IPS-15b (cell line): ENCODE measurements around the gene SLC43A1.

ENCODE experiments used
- H3K27me3 ChIP-seq: one replicate; pipeline ENCODE4 v1.6.1; 2013; ENCODE audit warnings: low read length; ENCODE audit not compliant: control insufficient read depth, insufficient read depth
- H3K36me3 ChIP-seq: one replicate; pipeline ENCODE4 v1.6.1; 2013; ENCODE audit warnings: low read length; ENCODE audit not compliant: control insufficient read depth, insufficient read depth
- H3K4me1 ChIP-seq: one replicate; pipeline ENCODE4 v1.6.1; 2013; ENCODE audit warnings: mild to moderate bottlenecking, low read length; ENCODE audit not compliant: control insufficient read depth, insufficient read depth
- H3K4me3 ChIP-seq: one replicate; pipeline ENCODE4 v1.5.1; 2013; ENCODE audit warnings: low read depth, low read length
- H3K9ac ChIP-seq: one replicate; pipeline ENCODE4 v1.6.1; 2013; ENCODE audit warnings: low read depth, mild to moderate bottlenecking, low read length
- H3K9me3 ChIP-seq: one replicate; pipeline ENCODE4 v1.6.1; 2013; ENCODE audit warnings: mild to moderate bottlenecking, low read length; ENCODE audit not compliant: control insufficient read depth, insufficient read depth

The SLC43A1 gene

GRCh38 chr11:57481315-57481714 lies 34.2 kb downstream of the SLC43A1 start:
- peaks cover 21% of the 10 kb centered on the region for H3K4me1 ChIP-seq
- no peaks in the 10 kb centered on the region for H3K36me3 ChIP-seq
- H3K27me3 ChIP-seq: peaks cover 44% of the 10 kb centered on the region
- no peaks in the 10 kb centered on the region for H3K9me3 ChIP-seq
- no peak overlapping the region for H3K9ac ChIP-seq
- no peak overlapping the region for H3K4me3 ChIP-seq

- H3K27me3 ChIP-seq: peaks cover 52% of the 10 kb centered on the region
- no peaks in the 10 kb centered on the region for H3K9me3 ChIP-seq
- H3K4me1 ChIP-seq: peaks cover 21% of the 10 kb centered on the region
- H3K4me3 ChIP-seq: no peak overlapping the region
- H3K36me3 ChIP-seq: no peaks in the 10 kb centered on the region
- H3K9ac ChIP-seq: no peak overlapping the region
These were observed 34.9 kb downstream of the SLC43A1 start for GRCh38 chr11:57480409-57481137.

- Histone ChIP-seq H3K4me3 (no peak overlapping the region), H3K9me3 (no peaks in the 10 kb centered on the region), H3K4me1 (peaks cover 23% of the 10 kb centered on the region), H3K27me3 (peaks cover 58% of the 10 kb centered on the region), H3K36me3 (no peaks in the 10 kb centered on the region), H3K9ac (no peak overlapping the region)
These were observed 35.6 kb downstream of the SLC43A1 start for GRCh38 chr11:57479911-57480310.

GRCh38 chr11:57479021-57479663 lies 36.4 kb downstream of the SLC43A1 start:
- Histone ChIP-seq H3K27me3 (peaks cover 64% of the 10 kb centered on the region), H3K9ac (no peak overlapping the region), H3K4me3 (no peak overlapping the region), H3K36me3 (no peaks in the 10 kb centered on the region), H3K9me3 (no peaks in the 10 kb centered on the region), H3K4me1 (peaks cover 29% of the 10 kb centered on the region)

- Histone ChIP-seq H3K9ac (no peak overlapping the region), H3K9me3 (no peaks in the 10 kb centered on the region), H3K27me3 (peaks cover 57% of the 10 kb centered on the region), H3K4me3 (no peak overlapping the region), H3K36me3 (no peaks in the 10 kb centered on the region), H3K4me1 (peaks cover 27% of the 10 kb centered on the region)
These were observed 37.9 kb downstream of the SLC43A1 start for GRCh38 chr11:57477507-57478189.

GRCh38 chr11:57476757-57477506 lies 38.6 kb downstream of the SLC43A1 start:
- Histone ChIP-seq H3K4me3 (peak overlapping the region; percentile 56), H3K9ac (peak overlapping the region; percentile 12), H3K27me3 (peaks cover 52% of the 10 kb centered on the region)

GRCh38 chr11:57476047-57476756 lies 39.3 kb downstream of the SLC43A1 start:
- Histone ChIP-seq H3K9me3 (no peaks in the 10 kb centered on the region), H3K4me1 (peaks cover 24% of the 10 kb centered on the region), H3K27me3 (peaks cover 46% of the 10 kb centered on the region), H3K4me3 (peak overlapping the region; percentile 56), H3K36me3 (peaks cover 2% of the 10 kb centered on the region), H3K9ac (peak overlapping the region; percentile 12)

More at GRCh38 chr11:57476757-57477506, 38.6 kb downstream of the SLC43A1 start:
- H3K36me3 ChIP-seq: no peaks in the 10 kb centered on the region
- no peaks in the 10 kb centered on the region for H3K9me3 ChIP-seq
- H3K4me1 ChIP-seq: peaks cover 27% of the 10 kb centered on the region

- Histone ChIP-seq H3K27me3 (peaks cover 40% of the 10 kb centered on the region), H3K4me3 (peak overlapping the region; percentile 56), H3K9ac (no peak overlapping the region), H3K4me1 (peaks cover 24% of the 10 kb centered on the region), H3K9me3 (no peaks in the 10 kb centered on the region), H3K36me3 (peaks cover 2% of the 10 kb centered on the region)
These were observed 39.8 kb downstream of the SLC43A1 start for GRCh38 chr11:57475671-57476046.

- Histone ChIP-seq H3K4me3 (no peak overlapping the region), H3K9me3 (no peaks in the 10 kb centered on the region), H3K9ac (no peak overlapping the region), H3K27me3 (peaks cover 37% of the 10 kb centered on the region), H3K4me1 (peaks cover 23% of the 10 kb centered on the region), H3K36me3 (peaks cover 2% of the 10 kb centered on the region)
These were observed 40.3 kb downstream of the SLC43A1 start for GRCh38 chr11:57475191-57475590.

- Histone ChIP-seq H3K4me3 (no peak overlapping the region), H3K36me3 (peaks cover 6% of the 10 kb centered on the region), H3K9me3 (no peaks in the 10 kb centered on the region), H3K27me3 (peaks cover 37% of the 10 kb centered on the region), H3K4me1 (peaks cover 20% of the 10 kb centered on the region), H3K9ac (no peak overlapping the region)
These were observed 40.7 kb downstream of the SLC43A1 start for GRCh38 chr11:57474803-57475115.
